ENCODE data around the gene PRPF39. TPM values are rescaled to one million over a fixed set of nuclear protein-coding genes. Genes with fewer than 3 reads are reported as not detected.
"Not testable (repeated sequence)": the region's sequence is repeated elsewhere in the genome, so short reads cannot be mapped to it uniquely, and the experiment has no call there.

The PRPF39 gene
- total RNA-seq, 2 donors from 2014 or later = 40.5 to 49.7 TPM

DNA sequence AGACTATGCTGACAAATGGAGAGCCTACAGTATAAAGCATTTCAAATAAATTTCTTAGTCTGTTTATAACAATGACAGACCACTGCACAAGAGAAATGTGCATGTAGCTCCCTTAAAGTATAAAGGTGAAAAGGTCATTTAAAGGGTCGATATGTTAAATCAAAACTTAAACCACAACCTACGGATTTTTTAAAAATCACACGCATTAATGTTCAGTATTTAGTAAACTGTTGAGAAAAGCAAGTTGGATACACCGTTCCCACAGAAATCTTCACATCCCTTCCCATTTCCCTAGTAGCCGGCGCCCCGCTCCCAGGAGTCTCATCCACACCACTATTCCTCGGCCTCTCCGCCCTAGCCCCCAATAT is 49.8 kb downstream of the PRPF39 start:
- peaks cover 1 to 6% of the 10 kb centered on the region in 2 donors for H3K36me3 Mint-ChIP-seq (ENCODE audit: insufficient read depth in 2 of 2)
- no peak for ATAC-seq (replicated peaks in 1 of 2)
- H3K9me3 Mint-ChIP-seq = no peaks in the 10 kb centered on the region
- DNase-seq = no peak
- H3K4me1 Mint-ChIP-seq (ENCODE audit: low read depth) = peaks cover 37% of the 10 kb centered on the region
- no peaks in the 10 kb centered on the region for H3K27me3 Mint-ChIP-seq (ENCODE audit: low read depth)
- H3K27ac Mint-ChIP-seq = peak overlapping the region; percentile 100
- H3K4me3 Mint-ChIP-seq = peak overlapping the region; percentile 93 to 100

GRCh38 chr14:45134051-45134958 is 50.4 kb downstream of the PRPF39 start, which contains the start of gene FKBP3:
TSS of gene FKBP3 (minus strand) at chr14:45134481. CDS start at chr14:45134456, 25 bp downstream.
- Mint-ChIP-seq H3K36me3 (ENCODE audit: insufficient read depth in 2 of 2) (peaks cover 1 to 6% of the 10 kb centered on the region in 2 donors), H3K4me3 (peak within 1 kb of the TSS; percentile 93 to 100), H3K27ac (peak within 1 kb of the TSS; percentile 100), H3K9me3 (no peaks in the 10 kb centered on the region), H3K27me3 (ENCODE audit: low read depth) (no peaks in the 10 kb centered on the region), H3K4me1 (ENCODE audit: low read depth) (peaks cover 43% of the 10 kb centered on the region)
- DNase-seq = peak; percentile 91 to 96
- peak; percentile 95 to 96 for ATAC-seq (replicated peaks in 1 of 2)

GRCh38 chr14:45135156-45135555 is 51.2 kb downstream of the PRPF39 start:
- H3K9me3 Mint-ChIP-seq = no peaks in the 10 kb centered on the region

DNA sequence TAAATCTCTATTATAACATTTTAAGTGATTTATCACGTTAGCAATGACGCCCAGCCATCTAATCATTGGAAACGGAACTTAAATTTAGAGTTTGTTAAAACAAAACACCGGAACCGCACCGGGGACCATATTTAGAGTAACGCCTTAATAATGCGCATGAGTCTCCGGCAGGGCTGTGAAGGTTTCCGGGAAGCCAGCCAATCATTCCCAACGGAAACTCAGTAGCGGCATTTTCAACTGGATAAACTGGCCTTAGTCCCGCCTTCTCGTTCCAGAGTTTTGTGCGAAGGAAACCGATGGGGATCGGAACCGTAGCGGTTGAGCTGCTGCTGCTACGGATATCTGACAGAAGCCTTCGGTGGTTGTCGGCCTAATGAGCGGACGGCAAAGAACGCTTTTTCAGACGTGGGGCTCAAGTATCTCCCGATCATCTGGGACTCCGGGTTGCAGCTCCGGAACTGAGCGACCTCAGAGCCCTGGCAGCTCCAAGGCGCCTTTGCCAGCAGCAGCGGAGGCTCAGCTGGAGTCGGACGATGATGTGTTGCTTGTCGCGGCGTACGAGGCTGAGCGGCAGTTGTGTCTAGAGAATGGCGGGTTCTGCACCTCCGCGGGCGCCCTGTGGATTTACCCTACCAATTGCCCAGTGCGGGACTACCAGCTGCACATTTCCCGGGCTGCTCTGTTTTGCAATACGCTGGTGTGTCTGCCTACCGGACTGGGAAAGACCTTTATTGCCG is 51.9 kb downstream of the PRPF39 start, which contains the start of gene FANCM:
TSS of gene FANCM (plus strand) at position 272 of the 737 bp plus-strand sequence. CDS start at position 374, 102 bp downstream.
- peak; percentile 86 to 88 for DNase-seq

More at GRCh38 chr14:45135156-45135555, 51.2 kb downstream of the PRPF39 start:
- Mint-ChIP-seq H3K4me1 (ENCODE audit: low read depth) (peaks cover 46% of the 10 kb centered on the region), H3K27me3 (ENCODE audit: low read depth) (no peaks in the 10 kb centered on the region), H3K36me3 (ENCODE audit: insufficient read depth in 2 of 2) (peaks cover 1 to 6% of the 10 kb centered on the region in 2 donors), H3K4me3 (peak overlapping the region; percentile 93 to 100), H3K27ac (peak overlapping the region; percentile 100)
- DNase-seq = peak in 1 of 2 donors; percentile 4
- ATAC-seq (replicated peaks in 1 of 2) = no peak

DNA sequence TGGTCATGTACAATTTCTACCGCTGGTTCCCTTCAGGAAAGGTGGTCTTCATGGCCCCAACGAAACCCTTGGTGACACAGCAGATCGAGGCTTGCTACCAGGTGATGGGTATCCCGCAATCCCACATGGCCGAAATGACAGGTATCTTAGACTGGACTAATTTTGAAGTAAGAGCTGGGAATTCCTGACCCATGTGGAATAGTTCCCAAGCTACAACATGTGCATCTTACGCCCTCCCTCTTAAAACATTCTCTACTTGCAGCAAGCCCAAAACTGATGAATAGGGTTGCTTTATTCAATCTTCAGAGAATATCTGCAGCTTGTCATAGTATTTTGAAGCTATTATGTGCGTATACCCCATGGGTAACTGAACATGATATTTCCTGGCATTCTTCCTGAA is 52.5 kb downstream of the PRPF39 start:
- Mint-ChIP-seq H3K4me3 (peak overlapping the region; percentile 93 to 100), H3K27me3 (ENCODE audit: low read depth) (no peaks in the 10 kb centered on the region), H3K27ac (peak overlapping the region; percentile 100), H3K9me3 (no peaks in the 10 kb centered on the region), H3K36me3 (ENCODE audit: insufficient read depth in 2 of 2) (peaks cover 1 to 6% of the 10 kb centered on the region in 2 donors), H3K4me1 (ENCODE audit: low read depth) (peaks cover 53% of the 10 kb centered on the region)
- ATAC-seq (replicated peaks in 1 of 2) (no peak), DNase-seq (no peak)

More for the DNA sequence above, 51.9 kb downstream of the PRPF39 start, which contains the start of gene FANCM:
- Mint-ChIP-seq H3K9me3 (no peaks in the 10 kb centered on the region), H3K4me1 (ENCODE audit: low read depth) (peaks cover 53% of the 10 kb centered on the region), H3K27me3 (ENCODE audit: low read depth) (no peaks in the 10 kb centered on the region), H3K36me3 (ENCODE audit: insufficient read depth in 2 of 2) (peaks cover 1 to 6% of the 10 kb centered on the region in 2 donors), H3K4me3 (peak within 1 kb of the TSS; percentile 93 to 100), H3K27ac (peak within 1 kb of the TSS; percentile 100)
- ATAC-seq (replicated peaks in 1 of 2) = peak; percentile 51 to 56

- peaks cover 42% of the 10 kb centered on the region for H3K4me1 Mint-ChIP-seq (ENCODE audit: low read depth)
- no peaks in the 10 kb centered on the region for H3K27me3 Mint-ChIP-seq (ENCODE audit: low read depth)
- DNase-seq = no peak
Measured at GRCh38 chr14:45140661-45141187, 56.8 kb downstream of the PRPF39 start.

DNA sequence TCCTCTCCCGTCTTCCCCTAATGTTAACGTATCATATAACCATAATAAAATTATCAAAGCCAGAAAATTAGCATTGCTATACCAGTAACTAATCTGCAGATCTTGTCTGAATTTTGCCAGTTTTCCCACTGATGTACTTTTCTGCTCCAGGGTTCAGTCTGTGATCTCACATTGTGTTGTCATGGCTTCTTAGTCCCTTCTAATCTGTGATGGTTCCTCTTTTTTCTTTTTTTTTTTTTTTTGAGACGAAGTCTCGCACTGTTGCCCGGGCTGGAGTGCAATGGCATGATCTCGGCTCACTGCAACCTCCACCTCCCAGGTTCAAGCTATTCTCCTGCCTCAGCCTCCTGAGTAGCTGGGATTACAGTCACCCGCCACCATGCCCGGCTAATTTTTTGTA is 58.2 kb downstream of the PRPF39 start:
- H3K27me3 Mint-ChIP-seq (ENCODE audit: low read depth); H3K36me3 Mint-ChIP-seq (ENCODE audit: insufficient read depth in 2 of 2); H3K4me3 Mint-ChIP-seq; ATAC-seq (replicated peaks in 1 of 2); DNase-seq; H3K9me3 Mint-ChIP-seq; H3K27ac Mint-ChIP-seq: not testable (repeated sequence)
- peaks cover 35% of the 10 kb centered on the region for H3K4me1 Mint-ChIP-seq (ENCODE audit: low read depth)

More at GRCh38 chr14:45140661-45141187, 56.8 kb downstream of the PRPF39 start:
- no peak for ATAC-seq (replicated peaks in 1 of 2)
- H3K27ac Mint-ChIP-seq = no peak overlapping the region
- H3K9me3 Mint-ChIP-seq = no peaks in the 10 kb centered on the region
- H3K4me3 Mint-ChIP-seq = no peak overlapping the region
- H3K36me3 Mint-ChIP-seq (ENCODE audit: insufficient read depth in 2 of 2) = peaks cover 1 to 3% of the 10 kb centered on the region in 2 donors

GRCh38 chr14:45144658-45145057 is 60.7 kb downstream of the PRPF39 start:
- H3K4me3 Mint-ChIP-seq = no peak overlapping the region
- peaks cover 14% of the 10 kb centered on the region for H3K4me1 Mint-ChIP-seq (ENCODE audit: low read depth)
- no peak for DNase-seq
- H3K36me3 Mint-ChIP-seq (ENCODE audit: insufficient read depth in 2 of 2) = peaks cover 1 to 6% of the 10 kb centered on the region in 2 donors
- no peak overlapping the region for H3K27ac Mint-ChIP-seq
- ATAC-seq (replicated peaks in 1 of 2) = no peak
- no peaks in the 10 kb centered on the region for H3K27me3 Mint-ChIP-seq (ENCODE audit: low read depth)
- no peaks in the 10 kb centered on the region for H3K9me3 Mint-ChIP-seq

- Mint-ChIP-seq H3K4me1 (ENCODE audit: low read depth) (peaks cover 11% of the 10 kb centered on the region), H3K36me3 (ENCODE audit: insufficient read depth in 2 of 2) (peaks cover 1 to 6% of the 10 kb centered on the region in 2 donors), H3K27ac (no peak overlapping the region), H3K9me3 (no peaks in the 10 kb centered on the region), H3K27me3 (ENCODE audit: low read depth) (no peaks in the 10 kb centered on the region), H3K4me3 (no peak overlapping the region)
- DNase-seq (no peak), ATAC-seq (replicated peaks in 1 of 2) (no peak)
Measured at GRCh38 chr14:45145214-45145613, 61.3 kb downstream of the PRPF39 start.

DNA sequence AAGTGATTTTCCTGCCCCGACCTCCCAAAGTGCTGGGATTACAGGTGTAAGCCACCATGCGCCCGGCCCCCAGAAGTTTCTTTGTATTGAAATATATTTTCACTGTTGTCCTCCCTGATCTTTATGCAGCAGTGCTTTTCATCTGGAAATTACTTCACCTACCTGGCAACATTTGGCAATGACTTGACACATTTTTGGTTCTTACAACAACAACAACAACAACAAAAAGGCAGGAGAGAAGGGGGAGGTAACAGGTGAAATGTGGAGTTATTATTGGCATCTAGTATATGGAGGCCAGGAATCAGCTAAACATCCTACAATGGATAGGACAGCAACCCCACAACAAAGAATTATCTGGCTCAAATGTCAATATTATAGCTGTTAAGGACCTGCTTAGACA is 65.7 kb downstream of the PRPF39 start:
- H3K27ac Mint-ChIP-seq = no peak overlapping the region
- no peaks in the 10 kb centered on the region for H3K4me1 Mint-ChIP-seq (ENCODE audit: low read depth)
- H3K4me3 Mint-ChIP-seq = no peak overlapping the region

DNA sequence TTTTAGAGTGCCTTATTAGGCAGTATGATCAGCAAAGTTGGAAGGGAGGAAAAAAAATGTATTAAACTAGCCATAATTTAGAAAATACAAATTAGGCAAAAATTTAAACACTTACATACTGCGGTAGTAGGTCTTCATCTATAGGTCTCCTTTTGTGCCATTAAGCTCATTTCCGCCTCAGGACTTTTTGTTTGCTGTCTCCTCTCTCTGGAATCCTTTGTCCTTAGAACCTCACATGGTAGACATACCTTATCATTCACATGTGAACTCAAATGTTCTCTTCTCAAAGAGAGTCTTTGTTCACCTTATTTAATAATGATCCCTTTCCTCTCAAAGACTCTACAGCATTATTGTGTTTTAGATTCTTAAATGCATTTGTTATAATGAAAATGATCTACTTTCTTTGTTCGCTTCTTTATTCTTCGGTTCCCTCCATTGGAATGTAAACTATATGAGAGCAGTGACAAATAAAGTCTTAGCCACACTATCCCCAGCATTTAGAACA is 66.5 kb downstream of the PRPF39 start:
- Mint-ChIP-seq H3K27ac (no peak overlapping the region), H3K4me1 (ENCODE audit: low read depth) (peaks cover 2% of the 10 kb centered on the region), H3K27me3 (ENCODE audit: low read depth) (no peaks in the 10 kb centered on the region), H3K36me3 (ENCODE audit: insufficient read depth in 2 of 2) (peaks cover 1 to 5% of the 10 kb centered on the region in 2 donors), H3K4me3 (no peak overlapping the region), H3K9me3 (no peaks in the 10 kb centered on the region)
- DNase-seq (no peak), ATAC-seq (replicated peaks in 1 of 2) (no peak)

More for the DNA sequence above, 65.7 kb downstream of the PRPF39 start:
- Mint-ChIP-seq H3K9me3 (no peaks in the 10 kb centered on the region), H3K36me3 (ENCODE audit: insufficient read depth in 2 of 2) (peaks cover 1 to 5% of the 10 kb centered on the region in 2 donors), H3K27me3 (ENCODE audit: low read depth) (no peaks in the 10 kb centered on the region)
- ATAC-seq (replicated peaks in 1 of 2) = no peak
- DNase-seq = no peak

GRCh38 chr14:45156067-45156466 is 72.2 kb downstream of the PRPF39 start:
- DNase-seq (no peak), ATAC-seq (replicated peaks in 1 of 2) (peak; percentile 88 to 90)
- H3K27me3 Mint-ChIP-seq (ENCODE audit: low read depth) = no peaks in the 10 kb centered on the region
- no peak overlapping the region for H3K27ac Mint-ChIP-seq
- no peaks in the 10 kb centered on the region for H3K9me3 Mint-ChIP-seq
- H3K4me1 Mint-ChIP-seq (ENCODE audit: low read depth) = peaks cover 14% of the 10 kb centered on the region
- no peak overlapping the region for H3K4me3 Mint-ChIP-seq
- H3K36me3 Mint-ChIP-seq (ENCODE audit: insufficient read depth in 2 of 2) = peaks cover 0 to 4% of the 10 kb centered on the region in 2 donors

Measured in activated T-cell treated with anti-CD3 and anti-CD28 coated beads, Interleukin-2, amount 50 U/mL, for 72 hours (primary cell).